Pancreas (tissue), 10 donors: ENCODE results near the gene HNF1A. TPM values are rescaled to one million over a fixed set of nuclear protein-coding genes. Genes with fewer than 3 reads are reported as not detected.

Source experiments
- ATAC-seq, 4 donors: fragments of 200-7000 bp; cut with Tn5 transposase; one replicate each; pipeline versions ENCODE4 v1.8.0 to v1.9.1; 2020; ENCODE audit warnings: mild to moderate bottlenecking in 4 of 4, moderate library complexity in 4 of 4
- DNase-seq, 6 donors: peaks; one replicate each; pipeline ENCODE4 v3.0.0-alpha.2; 2020
- FAIRE-seq: peaks from 2 replicates; lab custom pipeline; 2012; peaks lifted over from hg19 to GRCh38; lab: Jason Lieb, UNC
- H3K27ac ChIP-seq, 4 donors: fragments of 200-600 bp; sonication (generic); 1 replicate in 3 of 4; 2 replicates in 1 of 4; pipeline versions ENCODE4 v1.5.0 to v1.8.0; 2020
- H3K27me3 ChIP-seq, 4 donors: fragments of 200-600 bp; one replicate each; pipeline ENCODE4 v1.8.0; 2021
- H3K36me3 ChIP-seq, 3 donors: fragments of 200-600 bp; sonication (generic) in 1 of 3; one replicate each; pipeline versions ENCODE4 v1.5.0 to v1.8.0; 2020 to 2021
- H3K4me1 ChIP-seq, 3 donors: fragments of 200-600 bp; one replicate each; pipeline ENCODE4 v1.8.0; 2021
- H3K4me3 ChIP-seq, 4 donors: fragments of 200-600 bp; sonication (generic) in 2 of 4; one replicate each; pipeline versions ENCODE4 v1.5.0 to v1.8.0; 2020 to 2021
- H3K9me3 ChIP-seq, 4 donors: fragments of 200-600 bp; one replicate each; pipeline ENCODE4 v1.8.0; 2021
- WGBS, 2 donors: extraction: QIAGEN DNeasy Blood & Tissue Kit; methylation state at CpG; one replicate each; pipeline ENCODE4 v1.1.7; 2013; 5-methylcytosine and 5-hydroxymethylcytosine counted together
- intact Hi-C, 3 donors: fragments of 100-400 bp; cut with DNase I; formaldehyde crosslinking; loops; one replicate each; pipeline versions ENCODE4 v1.11.1 to v1.14.2; 2022
- polyA plus RNA-seq, 2 donors: library from polyadenylated mRNA; stranded (reverse); fragments of 200-250 nt; gene quantifications; one replicate each; pipeline ENCODE4 v1.2.3, GENCODE V29; 2013
- total RNA-seq, 6 donors: library from RNA; stranded (reverse); fragmentation: NEBNext Ultra II Directional in 4 of 6; extraction: Animal tissue kit (Norgen Biotek cat#: 25700) in 4 of 6; gene quantifications; one replicate each; pipeline versions ENCODE4 v1.2.1 to v1.2.4, GENCODE V29; 2021 to 2023
- TF ChIP-seq, protein P1 (sequence below), 4 donors: fragments of 200-600 bp; sonication (generic) in 3 of 4; IDR thresholded peaks; one replicate each; pipeline versions ENCODE4 v1.5.0 to v1.8.0; 2021; ENCODE audit warnings: antibody characterized with exemption in 4 of 4
- donor health status: healthy with polysubstance abuse.
- donor health status: DM: no; HTN: no; CAD: no; lungs with moderate emphysema.
- donor health status: DM: no; HTN: no; CAD: no.
- donor health status: control.
- donor health status: control.
- donor health status: Bipolar disorder and iron deficiency.
- donor health status: DM: yes; HTN: yes; CAD: no.
- donor health status: DM: no; HTN: no; CAD: no.
- donor health status: DM: no; HTN: no; CAD: no.
- donor health status: DM: yes; HTN: yes; CAD: no.

HNF1A gene
- total and polyA plus RNA-seq, 8 donors = 4.9 to 17.2 (median 7.8) TPM

DNA sequence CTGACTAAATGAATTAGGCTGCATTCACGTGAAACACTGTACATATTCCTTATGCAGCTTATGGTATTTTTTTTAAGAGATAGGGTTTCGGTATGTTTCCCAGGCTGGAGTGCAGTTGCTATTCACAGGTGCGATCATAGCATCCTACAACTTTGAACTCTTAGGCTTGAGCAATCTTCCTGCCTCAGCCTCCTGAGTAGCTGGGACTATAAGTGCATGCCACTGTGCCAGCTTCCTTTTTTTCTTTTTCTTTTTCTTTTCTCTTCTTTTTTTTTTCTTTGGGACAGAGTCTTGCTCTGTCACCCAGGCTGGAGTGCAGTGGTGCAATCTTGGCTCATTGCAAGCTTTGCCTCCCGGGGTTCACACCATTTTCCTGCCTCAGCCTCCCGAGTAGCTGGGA is 38.3 kb upstream of the HNF1A start:
- FAIRE-seq (no peak), DNase-seq (no peak), ATAC-seq (no peak)
- Histone ChIP-seq H3K4me1 (no peaks in the 10 kb centered on the region), H3K36me3 (no peaks in the 10 kb centered on the region), H3K27me3 (no peaks in the 10 kb centered on the region), H3K27ac (no peak overlapping the region), H3K4me3 (no peak overlapping the region), H3K9me3 (no peaks in the 10 kb centered on the region)
- TF ChIP-seq, protein P1, sequence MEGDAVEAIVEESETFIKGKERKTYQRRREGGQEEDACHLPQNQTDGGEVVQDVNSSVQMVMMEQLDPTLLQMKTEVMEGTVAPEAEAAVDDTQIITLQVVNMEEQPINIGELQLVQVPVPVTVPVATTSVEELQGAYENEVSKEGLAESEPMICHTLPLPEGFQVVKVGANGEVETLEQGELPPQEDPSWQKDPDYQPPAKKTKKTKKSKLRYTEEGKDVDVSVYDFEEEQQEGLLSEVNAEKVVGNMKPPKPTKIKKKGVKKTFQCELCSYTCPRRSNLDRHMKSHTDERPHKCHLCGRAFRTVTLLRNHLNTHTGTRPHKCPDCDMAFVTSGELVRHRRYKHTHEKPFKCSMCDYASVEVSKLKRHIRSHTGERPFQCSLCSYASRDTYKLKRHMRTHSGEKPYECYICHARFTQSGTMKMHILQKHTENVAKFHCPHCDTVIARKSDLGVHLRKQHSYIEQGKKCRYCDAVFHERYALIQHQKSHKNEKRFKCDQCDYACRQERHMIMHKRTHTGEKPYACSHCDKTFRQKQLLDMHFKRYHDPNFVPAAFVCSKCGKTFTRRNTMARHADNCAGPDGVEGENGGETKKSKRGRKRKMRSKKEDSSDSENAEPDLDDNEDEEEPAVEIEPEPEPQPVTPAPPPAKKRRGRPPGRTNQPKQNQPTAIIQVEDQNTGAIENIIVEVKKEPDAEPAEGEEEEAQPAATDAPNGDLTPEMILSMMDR (IDR thresholded peaks at IDR 0.05) = no peak
- intact Hi-C loops = loop anchor here in 2 of 3 donors (5.0 to 10.0 kb wide), 2 partner anchors 65 to 72 kb away; no protein-coding TSS in a partner anchor
- 85 to 87% methylated on average over 5 of the region's 5 CpGs for WGBS, 2 donors

DNA sequence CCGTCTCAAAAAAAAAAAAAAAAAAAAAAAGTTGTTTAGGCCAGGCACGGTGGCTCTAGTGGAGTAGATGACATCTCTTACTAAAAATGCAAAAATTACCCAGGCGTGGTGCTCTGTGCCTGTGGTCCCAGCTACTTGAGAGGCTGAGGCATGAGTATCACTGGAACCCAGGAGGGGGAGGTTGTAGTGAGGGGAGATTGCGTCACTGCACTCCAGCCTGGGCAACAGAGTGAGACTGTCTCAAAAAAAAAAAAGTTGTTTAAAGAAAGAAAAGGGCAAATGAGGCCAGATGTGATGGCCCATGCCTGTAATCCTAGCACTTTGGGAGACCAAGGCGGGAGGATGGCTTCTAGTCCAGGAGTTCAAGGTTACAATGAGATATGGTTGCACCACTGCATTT is 37.5 kb upstream of the HNF1A start:
- WGBS, 2 donors = 87 to 95% methylated on average over 5 of the region's 5 CpGs
- H3K27me3 ChIP-seq = no peaks in the 10 kb centered on the region
- FAIRE-seq (no peak), DNase-seq (no peak), ATAC-seq (no peak)
- TF ChIP-seq, protein P1 (IDR thresholded peaks at IDR 0.05) = no peak
- no peaks in the 10 kb centered on the region for H3K9me3 ChIP-seq
- intact Hi-C loops = loop anchor here in 2 of 3 donors (5.0 to 10.0 kb wide), 2 partner anchors 64 to 72 kb away; no protein-coding TSS in a partner anchor
- no peaks in the 10 kb centered on the region for H3K36me3 ChIP-seq
- no peak overlapping the region for H3K4me3 ChIP-seq
- no peak overlapping the region for H3K27ac ChIP-seq
- no peaks in the 10 kb centered on the region for H3K4me1 ChIP-seq

DNA sequence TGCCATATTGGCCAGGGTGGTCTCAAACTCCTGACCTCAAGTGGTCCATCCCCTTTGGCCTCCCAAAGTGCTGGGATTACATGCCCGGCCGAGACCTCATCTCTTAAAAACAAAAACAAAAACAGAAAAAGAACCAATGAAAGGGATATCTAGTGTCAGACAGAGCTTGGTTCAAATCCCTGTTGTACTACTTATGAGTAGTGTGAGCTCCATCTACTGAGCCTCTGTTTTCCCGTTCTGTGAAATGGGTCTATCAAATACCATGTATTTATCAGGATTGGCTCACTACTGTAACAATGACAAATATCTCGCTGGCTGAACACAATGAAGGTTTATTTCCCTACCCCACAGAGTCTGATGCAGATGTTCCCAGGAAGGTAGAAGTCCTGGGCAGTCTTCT is 36.9 kb upstream of the HNF1A start:
- DNase-seq (no peak), ATAC-seq (no peak), FAIRE-seq (no peak)
- Histone ChIP-seq H3K27ac (no peak overlapping the region), H3K27me3 (no peaks in the 10 kb centered on the region), H3K4me3 (no peak overlapping the region), H3K4me1 (no peaks in the 10 kb centered on the region), H3K9me3 (no peaks in the 10 kb centered on the region), H3K36me3 (no peaks in the 10 kb centered on the region)
- intact Hi-C loops = loop anchor here in 2 of 3 donors (5.0 to 10.0 kb wide), 2 partner anchors 63 to 71 kb away; no protein-coding TSS in a partner anchor
- 93 to 96% methylated on average over 4 of the region's 4 CpGs for WGBS, 2 donors
- TF ChIP-seq, protein P1 (IDR thresholded peaks at IDR 0.05) = no peak

DNA sequence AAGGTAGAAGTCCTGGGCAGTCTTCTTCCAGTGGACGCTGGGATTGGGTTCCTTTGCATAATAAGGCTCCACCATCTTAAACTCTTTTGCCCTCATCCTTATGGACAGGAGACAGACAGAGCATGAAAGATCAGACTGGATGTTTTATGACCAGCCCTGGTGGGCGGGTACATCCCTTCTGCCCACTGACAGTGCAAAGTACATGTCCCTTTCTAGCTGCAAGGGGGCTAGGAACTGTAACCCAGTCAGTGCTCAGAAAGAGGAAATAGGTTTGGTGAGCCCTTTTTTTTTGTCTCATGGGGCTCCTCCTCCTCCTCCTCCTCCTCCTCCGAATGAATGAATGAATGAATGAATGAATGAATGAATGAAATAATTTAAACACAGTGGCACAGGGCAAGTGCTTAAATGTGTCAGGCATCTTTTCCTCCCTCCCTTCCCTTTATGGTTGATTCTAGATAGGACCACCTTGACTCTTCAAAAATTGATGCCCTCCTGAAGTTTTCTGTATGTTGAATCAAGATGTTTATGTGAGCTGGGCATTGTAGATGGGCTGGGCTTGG is 36.4 kb upstream of the HNF1A start:
- TF ChIP-seq, protein P1 (IDR thresholded peaks at IDR 0.05) = no peak
- Histone ChIP-seq H3K36me3 (no peaks in the 10 kb centered on the region), H3K4me3 (no peak overlapping the region), H3K27ac (no peak overlapping the region), H3K4me1 (no peaks in the 10 kb centered on the region), H3K9me3 (no peaks in the 10 kb centered on the region), H3K27me3 (no peaks in the 10 kb centered on the region)
- intact Hi-C loops = loop anchor here in 2 of 3 donors (5.0 to 10.0 kb wide), 2 partner anchors 63 to 70 kb away; no protein-coding TSS in a partner anchor
- FAIRE-seq = no peak
- WGBS, 2 donors = 58 to 77% methylated on average over 3 of the region's 3 CpGs
- ATAC-seq = no peak
- no peak for DNase-seq

DNA sequence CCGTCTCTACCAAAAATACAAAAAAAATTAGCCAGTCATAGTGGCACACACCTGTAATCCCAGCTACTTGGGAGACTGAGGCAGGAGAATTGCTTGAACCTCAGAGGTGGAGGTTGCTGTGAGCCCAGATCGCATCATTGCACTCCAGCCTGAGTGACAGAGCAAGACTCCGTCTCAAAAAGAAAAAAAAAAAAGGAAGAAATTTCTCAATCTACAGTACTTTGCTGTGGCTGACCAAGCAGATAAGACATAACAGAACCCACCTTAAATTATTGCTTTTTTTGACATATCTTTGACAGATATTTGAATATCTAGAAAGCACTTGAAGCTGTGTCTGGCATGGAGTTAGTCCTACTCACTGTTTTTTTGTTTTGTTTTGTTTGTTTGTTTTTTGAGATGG is 34.9 kb upstream of the HNF1A start:
- no peak for ATAC-seq
- TF ChIP-seq, protein P1 (IDR thresholded peaks at IDR 0.05) = no peak
- H3K27ac ChIP-seq = no peak overlapping the region
- DNase-seq = no peak
- no peaks in the 10 kb centered on the region for H3K4me1 ChIP-seq
- H3K9me3 ChIP-seq = no peaks in the 10 kb centered on the region
- 70 to 89% methylated on average over 3 of the region's 3 CpGs for WGBS, 2 donors
- H3K36me3 ChIP-seq = no peaks in the 10 kb centered on the region
- no peak for FAIRE-seq
- intact Hi-C loops = loop anchor here in 2 of 3 donors (5.0 to 10.0 kb wide), 2 partner anchors 61 to 69 kb away; no protein-coding TSS in a partner anchor
- H3K27me3 ChIP-seq = no peaks in the 10 kb centered on the region
- no peak overlapping the region for H3K4me3 ChIP-seq
